Panc1 (cell line): ENCODE measurements around the gene CDC23.
A peak's percentile ranks its signal among the peaks of the same experiment; 100 is the strongest.

Experiments used
- CTCF ChIP-seq: fragments of 450-650 bp; IDR thresholded peaks from 2 replicates; pipeline ENCODE4 v1.5.1; 2017; ENCODE audit warnings: mild to moderate bottlenecking
- POLR2AphosphoS5 ChIP-seq: IDR thresholded peaks from 2 replicates; pipeline ENCODE4 v1.6.1; 2012; ENCODE audit warnings: mild to moderate bottlenecking, low read depth, low read length, moderate library complexity
- SIN3A ChIP-seq: IDR thresholded peaks from 2 replicates; pipeline ENCODE4 v1.6.1; 2012; ENCODE audit warnings: low read depth, mild to moderate bottlenecking, low read length, moderate library complexity, borderline replicate concordance; ENCODE audit not compliant: insufficient read depth
- TCF7L2 ChIP-seq: IDR thresholded peaks from 2 replicates; pipeline ENCODE4 v1.6.1; 2011; ENCODE audit warnings: mild to moderate bottlenecking, low read depth, low read length, inconsistent platforms
- TF ChIP-seq, protein P1 (sequence below), 2 experiments: IDR thresholded peaks; 2 replicates each; pipeline ENCODE4 v1.6.1; 2011 to 2012; ENCODE audit warnings: low read depth in 2 of 2, control low read depth in 1 of 2, low read length in 1 of 2, mild to moderate bottlenecking in 1 of 2, moderate library complexity in 1 of 2; ENCODE audit not compliant: insufficient read depth in 1 of 2

GRCh38 chr5:138138949-138139780 is 74.0 kb downstream of the CDC23 start, which contains the start of gene NME5:
- TF ChIP-seq CTCF (no peak), TCF7L2 (no peak), SIN3A (peak; percentile 79; the same call in 1 of the 2 replicates), POLR2AphosphoS5 (no peak)
- TF ChIP-seq, protein P1, sequence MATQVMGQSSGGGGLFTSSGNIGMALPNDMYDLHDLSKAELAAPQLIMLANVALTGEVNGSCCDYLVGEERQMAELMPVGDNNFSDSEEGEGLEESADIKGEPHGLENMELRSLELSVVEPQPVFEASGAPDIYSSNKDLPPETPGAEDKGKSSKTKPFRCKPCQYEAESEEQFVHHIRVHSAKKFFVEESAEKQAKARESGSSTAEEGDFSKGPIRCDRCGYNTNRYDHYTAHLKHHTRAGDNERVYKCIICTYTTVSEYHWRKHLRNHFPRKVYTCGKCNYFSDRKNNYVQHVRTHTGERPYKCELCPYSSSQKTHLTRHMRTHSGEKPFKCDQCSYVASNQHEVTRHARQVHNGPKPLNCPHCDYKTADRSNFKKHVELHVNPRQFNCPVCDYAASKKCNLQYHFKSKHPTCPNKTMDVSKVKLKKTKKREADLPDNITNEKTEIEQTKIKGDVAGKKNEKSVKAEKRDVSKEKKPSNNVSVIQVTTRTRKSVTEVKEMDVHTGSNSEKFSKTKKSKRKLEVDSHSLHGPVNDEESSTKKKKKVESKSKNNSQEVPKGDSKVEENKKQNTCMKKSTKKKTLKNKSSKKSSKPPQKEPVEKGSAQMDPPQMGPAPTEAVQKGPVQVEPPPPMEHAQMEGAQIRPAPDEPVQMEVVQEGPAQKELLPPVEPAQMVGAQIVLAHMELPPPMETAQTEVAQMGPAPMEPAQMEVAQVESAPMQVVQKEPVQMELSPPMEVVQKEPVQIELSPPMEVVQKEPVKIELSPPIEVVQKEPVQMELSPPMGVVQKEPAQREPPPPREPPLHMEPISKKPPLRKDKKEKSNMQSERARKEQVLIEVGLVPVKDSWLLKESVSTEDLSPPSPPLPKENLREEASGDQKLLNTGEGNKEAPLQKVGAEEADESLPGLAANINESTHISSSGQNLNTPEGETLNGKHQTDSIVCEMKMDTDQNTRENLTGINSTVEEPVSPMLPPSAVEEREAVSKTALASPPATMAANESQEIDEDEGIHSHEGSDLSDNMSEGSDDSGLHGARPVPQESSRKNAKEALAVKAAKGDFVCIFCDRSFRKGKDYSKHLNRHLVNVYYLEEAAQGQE (IDR thresholded peaks at IDR 0.05; ENCODE audit: insufficient read depth in 1 of 2, low read depth in 2 of 2, low read length in 1 of 2) = no peak
